ENCODE measurements around the gene PHF21A.

DNA sequence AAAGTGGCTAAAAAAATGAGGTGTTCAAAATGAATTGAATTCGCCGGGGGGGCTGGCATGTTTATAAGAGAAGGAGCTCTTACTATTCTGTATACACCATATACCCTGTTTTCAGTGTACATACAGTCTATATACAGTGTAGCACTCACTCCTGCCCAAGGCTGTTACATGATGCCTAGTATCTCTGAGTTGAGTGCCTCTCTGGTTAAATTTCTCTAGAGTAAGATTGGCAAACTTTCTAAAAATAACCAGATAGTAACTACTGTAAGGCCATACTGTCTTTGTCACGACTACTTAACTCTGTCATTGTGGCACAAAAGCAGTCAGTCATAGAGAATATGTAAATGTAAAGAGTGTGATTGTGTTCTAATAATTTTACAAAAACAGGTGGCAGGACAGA is 58.1 kb downstream of the PHF21A start:
- TF ChIP-seq CTCF (IDR thresholded peaks at IDR 0.05; ENCODE audit: insufficient read depth, low read length, poor library complexity, severe bottlenecking) (no peak), EZH2phosphoT487 (conservative IDR thresholded peaks at IDR 0.05; ENCODE audit: low read length) (no peak)
